HepG2 (cell line): ENCODE data around the gene TPI1. TPM values are rescaled to one million over a fixed set of nuclear protein-coding genes. Genes with fewer than 3 reads are reported as not detected.

Experiments
- ATAC-seq: fragments of 200-7000 bp; cut with Tn5 transposase; 3 replicates; pipeline ENCODE4 v1.9.1; 2020; ENCODE audit warnings: mild to moderate bottlenecking, moderate library complexity
- BruUV-seq: library from RNA; stranded (reverse); fragments of 400-500 nt; replicated peaks from 2 replicates; lab custom pipeline; 2021; lab: Mats Ljungman, UMichigan
- CTCF ChIA-PET: fragments of 300-600 bp; formaldehyde crosslinking; extraction: SDS; loops from one replicate; lab custom pipeline; 2021; ENCODE audit warnings: low total read pairs, inconsistent platforms, low intra/inter-chr PET ratio; lab: Yijun Ruan, JAX
- POLR2A ChIA-PET: fragments of 350-600 bp; sonication (Branson Sonifier 250); formaldehyde crosslinking; loops from one replicate; lab custom pipeline; 2020; ENCODE audit warnings: antibody characterized with exemption, inconsistent platforms; lab: Yijun Ruan, JAX
- DNase-seq: peaks from one replicate; pipeline ENCODE4 v3.0.0-alpha.2; 2015; ENCODE audit warnings: low spot score
- FAIRE-seq: peaks from 3 replicates; lab custom pipeline; 2011; peaks lifted over from hg19 to GRCh38; lab: Jason Lieb, UNC
- H2AFZ ChIP-seq: one replicate; pipeline ENCODE4 v1.6.1; 2011; ENCODE audit warnings: low read length, inconsistent platforms
- H3K27ac ChIP-seq: fragments of 300-600 bp; 3 replicates; pipeline ENCODE4 v1.8.0; 2011; ENCODE audit warnings: mixed run types, mild to moderate bottlenecking, mixed read lengths, low read length, inconsistent platforms; ENCODE audit not compliant: insufficient read depth; ENCODE audit errors: extremely low read length
- H3K27me3 ChIP-seq, 2 experiments: fragments of 200-600 bp in 1 of 2; 2 replicates in 1 of 2; 3 replicates in 1 of 2; pipeline versions ENCODE4 v1.6.0 to v1.8.0; 2011; ENCODE audit warnings: low read length in 2 of 2, mild to moderate bottlenecking in 2 of 2, moderate library complexity in 2 of 2, inconsistent platforms in 1 of 2; ENCODE audit not compliant: insufficient read depth in 2 of 2, control insufficient read depth in 1 of 2
- H3K36me3 ChIP-seq, 2 experiments: fragments of 200-600 bp in 1 of 2; replicated peaks in 1 of 2; 2 replicates in 1 of 2; 3 replicates in 1 of 2; pipeline versions ENCODE4 v1.5.1 to v1.8.0; 2011; ENCODE audit warnings: low read length in 2 of 2, inconsistent platforms in 1 of 2; ENCODE audit not compliant: insufficient read depth in 2 of 2, control insufficient read depth in 1 of 2
- H3K4me1 ChIP-seq: 2 replicates; pipeline ENCODE4 v1.5.1; 2012; ENCODE audit warnings: low read length, inconsistent platforms; ENCODE audit not compliant: insufficient read depth
- H3K4me2 ChIP-seq: 2 replicates; pipeline ENCODE4 v1.6.0; 2011; ENCODE audit warnings: low read depth, low read length, inconsistent platforms
- H3K4me3 ChIP-seq, 3 experiments: fragments of 200-600 bp in 1 of 3; sonication (generic), shearing (Covaris generic) in 1 of 3; replicated peaks in 1 of 3; 2 replicates each; pipeline ENCODE4 v1.5.1; 2011 to 2016; ENCODE audit warnings: low read length in 3 of 3, inconsistent platforms in 2 of 3, low read depth in 2 of 3, mild to moderate bottlenecking in 2 of 3, control low read depth in 1 of 3, mixed read lengths in 1 of 3; ENCODE audit not compliant: insufficient read depth in 1 of 3
- H3K79me2 ChIP-seq: one replicate; pipeline ENCODE4 v1.6.1; 2011; ENCODE audit warnings: low read length, inconsistent platforms; ENCODE audit not compliant: insufficient read depth
- H3K9ac ChIP-seq: 2 replicates; pipeline ENCODE4 v1.6.0; 2011; ENCODE audit warnings: mild to moderate bottlenecking, low read depth, low read length, inconsistent platforms; ENCODE audit not compliant: insufficient read depth
- H3K9me3 ChIP-seq: 2 replicates; pipeline ENCODE4 v1.5.1; 2012; ENCODE audit warnings: mild to moderate bottlenecking, low read length
- H4K20me1 ChIP-seq: 2 replicates; pipeline ENCODE4 v1.6.0; 2011; ENCODE audit warnings: inconsistent platforms, mild to moderate bottlenecking, low read length, moderate library complexity; ENCODE audit not compliant: insufficient read depth
- CEBPB ChIP-seq: IDR thresholded peaks from 2 replicates; pipeline ENCODE4 v1.6.1; 2011; ENCODE audit warnings: low read depth, low read length, improper control_type of control experiment, borderline replicate concordance
- CEBPG ChIP-seq: IDR thresholded peaks from 2 replicates; pipeline ENCODE4 v1.6.1; 2016
- KMT2B ChIP-seq: IDR thresholded peaks from 2 replicates; pipeline ENCODE4 v1.6.1; 2016; ENCODE audit warnings: missing genetic modification reagents, missing compliant biosample characterization
- SETDB1 ChIP-seq: sonication (generic); formaldehyde crosslinking; IDR thresholded peaks from 2 replicates; pipeline ENCODE4 v1.5.1; 2020; ENCODE audit warnings: missing genetic modification reagents, mild to moderate bottlenecking, borderline replicate concordance
- SOX13 ChIP-seq, 3 experiments: fragments of 450-650 bp in 1 of 3; sonication (generic) in 1 of 3; formaldehyde crosslinking in 1 of 3; IDR thresholded peaks in 2 of 3; conservative IDR thresholded peaks in 1 of 3; 2 replicates each; pipeline versions ENCODE4 v1.5.0 to v1.6.1; 2016 to 2020; ENCODE audit warnings: antibody characterized with exemption in 1 of 3, mild to moderate bottlenecking in 1 of 3, missing compliant biosample characterization in 1 of 3, missing genetic modification reagents in 1 of 3, moderate library complexity in 1 of 3
- WGBS: methylation state at CpG from one replicate; pipeline ENCODE4 v1.1.6; 2017; ENCODE audit warnings: low lambda C conversion rate; 5-methylcytosine and 5-hydroxymethylcytosine counted together
- in situ Hi-C: cut with HindIII; loops from 2 replicates; pipeline ENCODE4 v1.10.0; 2017; ENCODE audit warnings: low pct_unique_long_range_greater_than_20kb; ENCODE audit not compliant: extremely low pct_ligation_motif_present
- intact Hi-C: fragments of 100-400 bp; cut with micrococcal nuclease; formaldehyde crosslinking; loops from one replicate; pipeline ENCODE4 v1.10.0; 2022; ENCODE audit not compliant: unreplicated experiment
- polyA plus RNA-seq, 8 experiments: library from polyadenylated mRNA; depleted of rRNA in 3 of 8; stranded (reverse) in 7 of 8; unstranded in 1 of 8; fragments of >200 nt; fragmentation: Illumina TruSeq in 4 of 8; extraction: Trizol in 4 of 8; gene quantifications; 2 replicates each; pipeline versions ENCODE4 v1.2.1 to v1.2.3, GENCODE V29; 2011 to 2016; ENCODE audit warnings: low read depth in 4 of 8, missing spikeins in 1 of 8, mixed read lengths in 1 of 8; ENCODE audit not compliant: insufficient read depth in 1 of 8
- total RNA-seq, 5 experiments: library from RNA; depleted of rRNA; stranded (reverse); fragments of >200 nt; fragmentation: Illumina TruSeq; extraction: Trizol; gene quantifications; 2 replicates each; pipeline ENCODE4 v1.2.3, GENCODE V29; 2016; ENCODE audit warnings: low read depth in 1 of 5
- TF ChIP-seq, protein P1 (sequence below): sonication (generic); formaldehyde crosslinking; IDR thresholded peaks from 2 replicates; pipeline ENCODE4 v1.4.0; 2020; ENCODE audit warnings: missing genetic modification reagents
- TF ChIP-seq, protein P2 (sequence below): sonication (generic); formaldehyde crosslinking; IDR thresholded peaks from 2 replicates; pipeline ENCODE4 v1.5.0; 2020; ENCODE audit warnings: mild to moderate bottlenecking, missing genetic modification reagents
- TF ChIP-seq, protein P3 (sequence below): sonication (generic); formaldehyde crosslinking; IDR thresholded peaks from 2 replicates; pipeline ENCODE4 v1.5.0; 2020; ENCODE audit warnings: missing genetic modification reagents

Gene TPI1
- total and polyA plus RNA-seq, 2 of the 13 experiments (the other 11 are each of a cell fraction or from before 2014, with no cell fraction given): 945 to 2,535 TPM

DNA sequence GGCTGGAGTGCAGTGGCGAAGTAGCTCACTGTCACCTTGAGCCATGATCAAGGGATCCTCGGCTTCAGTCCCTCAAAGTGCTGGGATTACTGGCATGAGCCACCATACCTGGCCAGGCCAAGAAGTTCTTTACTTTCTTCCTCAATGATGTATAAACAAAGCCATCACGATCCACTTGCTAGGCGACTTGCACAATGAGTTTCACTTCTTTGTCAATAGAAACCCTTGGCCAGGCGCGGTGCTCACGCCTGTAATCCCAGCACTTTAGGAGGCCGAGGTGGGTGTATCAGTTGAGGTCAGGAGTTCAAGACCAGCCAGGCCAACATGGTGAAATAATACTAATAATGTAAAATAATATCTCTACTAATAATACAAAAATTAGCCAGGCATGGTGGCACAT, 20.1 kb downstream of the TPI1 start:
- BruUV-seq: no TSS peak
- H3K4me2 ChIP-seq: no peak overlapping the region; the same call in 1 of the 2 replicates
- H3K36me3 ChIP-seq: peaks cover 0 to 1% of the 10 kb centered on the region in 2 experiments; a peak in 2 of 5 replicates
- DNase-seq: no peak
- H4K20me1 ChIP-seq: no peaks in the 10 kb centered on the region
- no peaks in the 10 kb centered on the region for H3K9me3 ChIP-seq
- H2AFZ ChIP-seq: no peak overlapping the region
- ATAC-seq: no peak
- H3K4me3 ChIP-seq: no peak overlapping the region
- 82% methylated on average over 8 of the region's 8 CpGs for WGBS
- no peak overlapping the region for H3K9ac ChIP-seq
- TF ChIP-seq SOX13 (IDR thresholded peaks at IDR 0.05) (no peak), SOX13 (CRISPR knock-in tag; conservative IDR thresholded peaks at IDR 0.05 in 1 of 2, IDR thresholded peaks at IDR 0.05 in 1 of 2) (0 out of 4 replicates have a peak, but pooled peaks of 1 of the 2 experiments have one; percentile 6), CEBPB (0 out of 2 replicates have a peak, but pooled peaks have one; percentile 18), SETDB1 (no peak), KMT2B (CRISPR knock-in tag) (no peak), CEBPG (CRISPR knock-in tag) (0 out of 2 replicates have a peak, but pooled peaks have one; percentile 13)
- TF ChIP-seq, protein P1, sequence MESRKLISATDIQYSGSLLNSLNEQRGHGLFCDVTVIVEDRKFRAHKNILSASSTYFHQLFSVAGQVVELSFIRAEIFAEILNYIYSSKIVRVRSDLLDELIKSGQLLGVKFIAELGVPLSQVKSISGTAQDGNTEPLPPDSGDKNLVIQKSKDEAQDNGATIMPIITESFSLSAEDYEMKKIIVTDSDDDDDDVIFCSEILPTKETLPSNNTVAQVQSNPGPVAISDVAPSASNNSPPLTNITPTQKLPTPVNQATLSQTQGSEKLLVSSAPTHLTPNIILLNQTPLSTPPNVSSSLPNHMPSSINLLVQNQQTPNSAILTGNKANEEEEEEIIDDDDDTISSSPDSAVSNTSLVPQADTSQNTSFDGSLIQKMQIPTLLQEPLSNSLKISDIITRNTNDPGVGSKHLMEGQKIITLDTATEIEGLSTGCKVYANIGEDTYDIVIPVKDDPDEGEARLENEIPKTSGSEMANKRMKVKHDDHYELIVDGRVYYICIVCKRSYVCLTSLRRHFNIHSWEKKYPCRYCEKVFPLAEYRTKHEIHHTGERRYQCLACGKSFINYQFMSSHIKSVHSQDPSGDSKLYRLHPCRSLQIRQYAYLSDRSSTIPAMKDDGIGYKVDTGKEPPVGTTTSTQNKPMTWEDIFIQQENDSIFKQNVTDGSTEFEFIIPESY (CRISPR knock-in tag): peak; percentile 89
- TF ChIP-seq, protein P2, sequence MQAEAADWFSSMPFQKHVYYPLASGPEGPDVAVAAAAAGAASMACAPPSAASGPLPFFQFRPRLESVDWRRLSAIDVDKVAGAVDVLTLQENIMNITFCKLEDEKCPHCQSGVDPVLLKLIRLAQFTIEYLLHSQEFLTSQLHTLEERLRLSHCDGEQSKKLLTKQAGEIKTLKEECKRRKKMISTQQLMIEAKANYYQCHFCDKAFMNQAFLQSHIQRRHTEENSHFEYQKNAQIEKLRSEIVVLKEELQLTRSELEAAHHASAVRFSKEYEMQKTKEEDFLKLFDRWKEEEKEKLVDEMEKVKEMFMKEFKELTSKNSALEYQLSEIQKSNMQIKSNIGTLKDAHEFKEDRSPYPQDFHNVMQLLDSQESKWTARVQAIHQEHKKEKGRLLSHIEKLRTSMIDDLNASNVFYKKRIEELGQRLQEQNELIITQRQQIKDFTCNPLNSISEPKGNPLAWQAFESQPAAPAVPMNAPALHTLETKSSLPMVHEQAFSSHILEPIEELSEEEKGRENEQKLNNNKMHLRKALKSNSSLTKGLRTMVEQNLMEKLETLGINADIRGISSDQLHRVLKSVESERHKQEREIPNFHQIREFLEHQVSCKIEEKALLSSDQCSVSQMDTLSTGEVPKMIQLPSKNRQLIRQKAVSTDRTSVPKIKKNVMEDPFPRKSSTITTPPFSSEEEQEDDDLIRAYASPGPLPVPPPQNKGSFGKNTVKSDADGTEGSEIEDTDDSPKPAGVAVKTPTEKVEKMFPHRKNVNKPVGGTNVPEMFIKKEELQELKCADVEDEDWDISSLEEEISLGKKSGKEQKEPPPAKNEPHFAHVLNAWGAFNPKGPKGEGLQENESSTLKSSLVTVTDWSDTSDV (CRISPR knock-in tag): no peak
- TF ChIP-seq, protein P3, sequence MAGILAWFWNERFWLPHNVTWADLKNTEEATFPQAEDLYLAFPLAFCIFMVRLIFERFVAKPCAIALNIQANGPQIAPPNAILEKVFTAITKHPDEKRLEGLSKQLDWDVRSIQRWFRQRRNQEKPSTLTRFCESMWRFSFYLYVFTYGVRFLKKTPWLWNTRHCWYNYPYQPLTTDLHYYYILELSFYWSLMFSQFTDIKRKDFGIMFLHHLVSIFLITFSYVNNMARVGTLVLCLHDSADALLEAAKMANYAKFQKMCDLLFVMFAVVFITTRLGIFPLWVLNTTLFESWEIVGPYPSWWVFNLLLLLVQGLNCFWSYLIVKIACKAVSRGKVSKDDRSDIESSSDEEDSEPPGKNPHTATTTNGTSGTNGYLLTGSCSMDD: no peak
- TF ChIP-seq, all 625 proteins: peak for 4
- no peak for FAIRE-seq
- intact Hi-C loops (no loop called here), in situ Hi-C loops (no loop called here)
- ChIA-PET CTCF (no interaction called here), POLR2A (interaction anchor here (1.8 to 3.0 kb wide), 2 partner anchors 15 to 56 kb away, joined by 4 to 25 read pairs; partner anchors contain the start of genes C12orf57, RNU7-1 and SPSB2)
- Histone ChIP-seq H3K4me1 (peaks cover 59% of the 10 kb centered on the region), H3K27me3 (no peaks in the 10 kb centered on the region; a peak in 1 of 5 replicates), H3K79me2 (no peaks in the 10 kb centered on the region), H3K27ac (peak overlapping the region; percentile 61)
